BJ (cell line): Measurements from ENCODE around the gene PRPF18. TPM values are rescaled to one million over a fixed set of nuclear protein-coding genes. Genes with fewer than 3 reads are reported as not detected.

Experiments used
- CTCF ChIA-PET: fragments of 350-600 bp; formaldehyde crosslinking; extraction: SDS; loops from one replicate; lab custom pipeline; 2021; ENCODE audit warnings: antibody characterized with exemption, inconsistent platforms; lab: Yijun Ruan, JAX
- POLR2A ChIA-PET: fragments of 300-600 bp; sonication (Branson Sonifier 250); formaldehyde crosslinking; extraction: SDS; loops from one replicate; lab custom pipeline; 2021; ENCODE audit warnings: antibody characterized with exemption; lab: Charles Lee
- DNase-seq: peaks from one replicate; pipeline ENCODE4 v3.0.0-alpha.2; 2011; ENCODE audit warnings: low read depth
- H3K27me3 ChIP-seq: 2 replicates; pipeline ENCODE4 v1.6.0; 2011; ENCODE audit warnings: low read length; ENCODE audit not compliant: control insufficient read depth, insufficient read depth
- H3K36me3 ChIP-seq: 2 replicates; pipeline ENCODE4 v1.5.1; 2011; ENCODE audit warnings: low read length; ENCODE audit not compliant: control insufficient read depth, insufficient read depth
- H3K4me3 ChIP-seq: 2 replicates; pipeline ENCODE4 v1.5.1; 2011; ENCODE audit warnings: low read depth, mild to moderate bottlenecking, control low read depth, low read length
- CTCF ChIP-seq: IDR thresholded peaks from 2 replicates; pipeline ENCODE4 v1.5.1; 2011; ENCODE audit warnings: low read depth, mild to moderate bottlenecking, control low read depth, inconsistent platforms, low read length, moderate library complexity; ENCODE audit not compliant: insufficient read depth
- polyA plus RNA-seq: library from polyadenylated mRNA; depleted of rRNA; stranded (reverse); fragments of >200 nt; gene quantifications from 2 replicates; pipeline ENCODE4 v1.2.3, GENCODE V29; 2011

Gene PRPF18
- polyA plus RNA-seq, 1 experiment: 6.4 TPM

GRCh38 chr10:13559124-13559700 is 27.6 kb upstream of the PRPF18 start:
- H3K4me3 ChIP-seq: no peak overlapping the region
- ChIA-PET POLR2A (no interaction called here), CTCF (no interaction called here)
- no peaks in the 10 kb centered on the region for H3K27me3 ChIP-seq
- H3K36me3 ChIP-seq: no peaks in the 10 kb centered on the region
- DNase-seq: no peak
- TF ChIP-seq CTCF: no peak

- ChIA-PET CTCF (interaction anchor here (0.6 to 1.4 kb wide), 4 partner anchors 19 to 121 kb away, joined by 3 to 4 read pairs (median 3); partner anchors contain the start of gene PRPF18), POLR2A (no interaction called here)
- TF ChIP-seq CTCF: no peak
- Histone ChIP-seq H3K27me3 (no peaks in the 10 kb centered on the region), H3K36me3 (no peaks in the 10 kb centered on the region), H3K4me3 (no peak overlapping the region)
- no peak for DNase-seq
These were observed 26.2 kb upstream of the PRPF18 start for GRCh38 chr10:13560597-13560996.

GRCh38 chr10:13563481-13564445 is 23.0 kb upstream of the PRPF18 start:
- CTCF ChIA-PET: interaction anchor here (1.3 kb wide), 1 partner anchor 12 kb away, joined by 4 read pairs; no protein-coding TSS in a partner anchor
- TF ChIP-seq CTCF: no peak
- Histone ChIP-seq H3K27me3 (no peaks in the 10 kb centered on the region), H3K36me3 (no peaks in the 10 kb centered on the region), H3K4me3 (no peak overlapping the region)
- POLR2A ChIA-PET: no interaction called here
- DNase-seq: no peak

GRCh38 chr10:13564576-13564975 is 22.2 kb upstream of the PRPF18 start:
- ChIA-PET POLR2A (no interaction called here), CTCF (no interaction called here)
- TF ChIP-seq CTCF: no peak
- Histone ChIP-seq H3K4me3 (no peak overlapping the region), H3K27me3 (no peaks in the 10 kb centered on the region), H3K36me3 (no peaks in the 10 kb centered on the region)
- no peak for DNase-seq

- ChIA-PET POLR2A (no interaction called here), CTCF (interaction anchor here (1.2 kb wide), 1 partner anchor 19 kb away, joined by 3 read pairs; the partner anchor contains the start of gene PRPF18)
- no peaks in the 10 kb centered on the region for H3K36me3 ChIP-seq
- H3K27me3 ChIP-seq: no peaks in the 10 kb centered on the region
- DNase-seq: no peak
- TF ChIP-seq CTCF: no peak
- H3K4me3 ChIP-seq: no peak overlapping the region
These were observed 19.7 kb upstream of the PRPF18 start for GRCh38 chr10:13567030-13567429.
